ENCODE measurements around the gene TATDN3.
"Not testable (repeated sequence)": the region's sequence is repeated elsewhere in the genome, so short reads cannot be mapped to it uniquely, and the experiment has no call there.

The TATDN3 gene

DNA sequence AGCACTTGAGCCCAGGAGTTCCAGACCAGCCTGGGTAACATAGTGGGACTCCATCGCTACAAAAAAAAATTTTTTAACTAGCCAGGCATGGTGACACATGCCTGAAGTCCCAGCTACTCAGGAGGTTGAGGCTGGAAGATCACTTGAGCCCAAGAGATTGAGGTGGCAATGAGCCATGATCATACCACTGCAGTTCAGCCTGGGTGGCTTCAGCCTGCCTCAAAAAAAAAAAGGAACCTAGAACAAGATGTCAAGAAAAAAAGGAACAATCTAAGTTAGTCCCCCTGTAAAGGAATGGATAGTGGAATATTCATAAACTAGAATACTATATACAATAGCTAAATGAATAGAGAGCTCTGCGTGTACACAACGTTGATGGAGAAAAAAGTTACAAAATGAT lies 14.5 kb upstream of the TATDN3 start:
- no peak for DNase-seq (ENCODE audit: low read depth)
- H3K4me3 ChIP-seq (ENCODE audit: low read length): no peak overlapping the region
- TF ChIP-seq, protein P1, sequence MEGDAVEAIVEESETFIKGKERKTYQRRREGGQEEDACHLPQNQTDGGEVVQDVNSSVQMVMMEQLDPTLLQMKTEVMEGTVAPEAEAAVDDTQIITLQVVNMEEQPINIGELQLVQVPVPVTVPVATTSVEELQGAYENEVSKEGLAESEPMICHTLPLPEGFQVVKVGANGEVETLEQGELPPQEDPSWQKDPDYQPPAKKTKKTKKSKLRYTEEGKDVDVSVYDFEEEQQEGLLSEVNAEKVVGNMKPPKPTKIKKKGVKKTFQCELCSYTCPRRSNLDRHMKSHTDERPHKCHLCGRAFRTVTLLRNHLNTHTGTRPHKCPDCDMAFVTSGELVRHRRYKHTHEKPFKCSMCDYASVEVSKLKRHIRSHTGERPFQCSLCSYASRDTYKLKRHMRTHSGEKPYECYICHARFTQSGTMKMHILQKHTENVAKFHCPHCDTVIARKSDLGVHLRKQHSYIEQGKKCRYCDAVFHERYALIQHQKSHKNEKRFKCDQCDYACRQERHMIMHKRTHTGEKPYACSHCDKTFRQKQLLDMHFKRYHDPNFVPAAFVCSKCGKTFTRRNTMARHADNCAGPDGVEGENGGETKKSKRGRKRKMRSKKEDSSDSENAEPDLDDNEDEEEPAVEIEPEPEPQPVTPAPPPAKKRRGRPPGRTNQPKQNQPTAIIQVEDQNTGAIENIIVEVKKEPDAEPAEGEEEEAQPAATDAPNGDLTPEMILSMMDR (conservative IDR thresholded peaks at IDR 0.05; ENCODE audit: low read length): no peak

DNA sequence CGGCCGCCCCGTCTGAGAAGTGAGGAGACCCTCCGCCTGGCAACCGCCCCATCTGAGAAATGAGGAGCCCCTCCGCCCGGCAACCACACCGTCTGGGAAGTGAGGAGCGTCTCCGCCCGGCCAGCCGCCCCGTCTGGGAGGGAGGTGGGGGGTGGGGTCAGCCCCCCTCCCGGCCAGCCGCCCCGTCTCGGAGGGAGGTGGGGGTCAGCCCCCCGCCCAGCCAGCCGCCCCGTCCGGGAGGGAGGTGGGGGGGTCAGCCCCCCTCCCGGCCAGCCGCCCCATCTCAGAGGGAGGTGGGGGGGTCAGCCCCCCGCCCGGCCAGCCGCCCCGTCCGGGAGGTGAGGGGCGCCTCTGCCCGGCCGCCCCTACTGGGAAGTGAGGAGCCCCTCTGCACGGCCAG lies 12.6 kb upstream of the TATDN3 start:
- not testable (repeated sequence) for H3K4me3 ChIP-seq (ENCODE audit: low read length); DNase-seq (ENCODE audit: low read depth)

DNA sequence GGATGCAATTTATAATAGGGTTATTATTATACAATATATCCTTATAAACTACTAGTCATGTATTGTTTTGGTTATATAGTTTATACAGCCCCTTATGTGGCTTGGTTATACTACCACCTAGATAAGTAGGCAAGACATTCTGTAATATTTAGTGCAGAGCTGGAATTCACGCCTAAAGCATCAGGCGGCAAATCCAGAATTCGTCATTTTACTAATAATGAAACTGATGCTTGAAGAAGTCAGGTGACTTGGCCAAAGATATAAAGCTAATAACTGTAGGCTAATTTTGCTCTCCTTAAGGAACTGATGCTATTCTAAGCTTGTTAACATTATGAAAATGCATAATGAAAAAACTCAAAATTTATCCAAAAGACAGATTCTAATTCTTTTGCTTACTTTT lies 10.9 kb upstream of the TATDN3 start:
- TF ChIP-seq, protein P1 (conservative IDR thresholded peaks at IDR 0.05; ENCODE audit: low read length): no peak
- DNase-seq (ENCODE audit: low read depth): no peak
- no peak overlapping the region for H3K4me3 ChIP-seq (ENCODE audit: low read length)

DNA sequence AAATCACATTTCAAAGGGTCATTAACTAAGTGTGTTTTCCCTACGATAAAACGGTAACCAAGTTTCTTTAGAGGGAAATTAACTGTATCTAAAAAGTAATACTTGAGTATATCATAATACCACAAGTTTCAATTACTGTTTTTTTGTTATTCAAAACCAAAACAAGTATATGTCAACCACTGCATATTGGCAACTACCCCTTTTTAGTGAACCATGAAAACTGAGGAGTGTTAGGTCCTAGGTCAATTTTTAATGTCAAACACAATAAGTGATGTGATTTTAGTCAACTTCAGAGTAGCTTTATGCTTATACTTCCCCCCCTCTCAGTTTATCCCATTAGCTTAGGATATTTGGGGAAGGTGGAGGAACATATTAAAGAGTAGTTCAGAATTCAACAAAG lies 10.5 kb upstream of the TATDN3 start:
- no peak overlapping the region for H3K4me3 ChIP-seq (ENCODE audit: low read length)
- DNase-seq (ENCODE audit: low read depth): no peak
- TF ChIP-seq, protein P1 (conservative IDR thresholded peaks at IDR 0.05; ENCODE audit: low read length): no peak

DNA sequence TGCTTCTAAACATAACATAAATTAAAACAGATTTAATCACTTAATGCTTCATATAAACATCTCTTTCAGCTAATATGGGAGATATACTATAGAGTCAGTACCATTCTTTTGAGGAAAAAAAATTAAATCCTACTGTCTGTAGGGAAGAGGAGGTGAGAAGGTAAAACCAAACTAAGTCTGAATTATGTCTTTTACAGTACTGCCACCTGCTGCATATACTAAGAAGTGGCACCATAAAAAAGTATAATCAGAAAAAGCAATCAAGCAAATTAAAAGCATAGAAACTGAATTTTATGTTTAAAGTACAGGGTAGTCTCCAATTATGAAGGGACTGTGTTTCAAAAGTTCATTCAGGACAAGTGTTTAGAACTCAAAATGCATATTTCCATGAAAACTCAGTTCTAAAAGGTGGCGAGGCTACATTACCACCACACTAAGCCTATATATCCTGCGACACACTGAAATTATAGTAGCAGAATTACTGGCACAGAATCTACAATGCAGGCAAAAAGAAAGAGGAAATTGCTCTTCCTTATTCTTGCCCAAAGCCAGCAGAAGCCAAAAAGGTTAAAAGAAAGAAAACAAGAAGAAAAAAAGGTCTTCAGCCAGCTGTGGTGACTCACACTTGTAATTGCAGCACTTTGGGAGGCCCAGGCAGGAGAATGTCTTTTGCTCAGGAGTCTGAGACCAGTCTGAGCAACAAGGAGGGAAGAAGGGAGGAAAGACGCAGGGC lies 9.1 kb upstream of the TATDN3 start:
- TF ChIP-seq, protein P1 (conservative IDR thresholded peaks at IDR 0.05; ENCODE audit: low read length): peak; percentile 77
- H3K4me3 ChIP-seq (ENCODE audit: low read length): no peak overlapping the region
- DNase-seq (ENCODE audit: low read depth): peak; percentile 43

DNA sequence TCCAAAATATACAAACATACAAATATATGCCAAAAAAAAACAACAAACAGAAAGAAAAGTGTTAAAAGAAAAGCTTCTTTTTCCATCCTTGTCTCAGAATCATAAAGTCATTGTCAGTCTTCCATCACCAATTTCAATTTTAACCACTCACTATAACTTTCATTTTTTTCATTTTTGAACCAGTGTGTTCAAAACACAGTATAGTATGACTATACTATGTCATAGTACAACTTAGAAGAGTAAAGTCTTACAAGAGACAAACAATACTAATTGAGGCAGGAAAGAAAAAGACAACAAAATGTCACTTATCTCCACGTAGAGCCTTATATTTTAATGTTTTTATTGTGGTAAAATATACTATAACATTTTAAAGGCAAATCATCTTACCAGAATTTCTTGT lies 7.7 kb upstream of the TATDN3 start:
- no peak overlapping the region for H3K4me3 ChIP-seq (ENCODE audit: low read length)
- TF ChIP-seq, protein P1 (conservative IDR thresholded peaks at IDR 0.05; ENCODE audit: low read length): no peak
- no peak for DNase-seq (ENCODE audit: low read depth)

DNA sequence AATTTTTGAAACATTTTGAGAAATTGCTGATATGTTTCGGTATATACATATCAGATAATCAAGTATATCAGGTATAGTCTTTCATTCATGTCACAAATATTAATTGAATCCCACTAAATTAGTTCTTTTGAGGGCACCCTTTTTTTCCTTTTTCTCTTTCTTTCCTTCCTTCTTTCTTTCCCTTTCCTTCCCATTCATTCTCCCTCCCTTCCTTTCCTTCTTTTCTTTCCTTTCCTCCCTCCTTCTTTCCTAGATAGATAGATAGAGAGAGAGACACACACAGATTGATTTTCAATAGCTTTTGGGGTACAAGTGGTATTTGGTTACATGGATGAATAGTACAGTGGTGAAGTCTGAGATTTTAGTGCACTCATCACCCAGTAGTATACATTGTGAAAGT lies 5.8 kb upstream of the TATDN3 start:
- no peak overlapping the region for H3K4me3 ChIP-seq (ENCODE audit: low read length)
- DNase-seq (ENCODE audit: low read depth): no peak
- TF ChIP-seq, protein P1 (conservative IDR thresholded peaks at IDR 0.05; ENCODE audit: low read length): no peak

Measured in AG10803 (cell line).